GM12874 (cell line): ENCODE data around the gene ATL2.
A peak's percentile ranks its signal among the peaks of the same experiment; 100 is the strongest.

Experiments used
- CTCF ChIP-seq: IDR thresholded peaks from 2 replicates; pipeline ENCODE4 v1.5.1; 2011; ENCODE audit warnings: low read depth, mild to moderate bottlenecking, control low read depth, low read length, moderate library complexity; ENCODE audit not compliant: insufficient read depth

Gene ATL2

GRCh38 chr2:38274286-38275276 lies 102.5 kb downstream of the ATL2 start:
- TF ChIP-seq CTCF = peak; percentile 38; the same call in 1 of the 2 replicates

GRCh38 chr2:38271697-38272096 lies 105.4 kb downstream of the ATL2 start:
- no peak for TF ChIP-seq CTCF

DNA sequence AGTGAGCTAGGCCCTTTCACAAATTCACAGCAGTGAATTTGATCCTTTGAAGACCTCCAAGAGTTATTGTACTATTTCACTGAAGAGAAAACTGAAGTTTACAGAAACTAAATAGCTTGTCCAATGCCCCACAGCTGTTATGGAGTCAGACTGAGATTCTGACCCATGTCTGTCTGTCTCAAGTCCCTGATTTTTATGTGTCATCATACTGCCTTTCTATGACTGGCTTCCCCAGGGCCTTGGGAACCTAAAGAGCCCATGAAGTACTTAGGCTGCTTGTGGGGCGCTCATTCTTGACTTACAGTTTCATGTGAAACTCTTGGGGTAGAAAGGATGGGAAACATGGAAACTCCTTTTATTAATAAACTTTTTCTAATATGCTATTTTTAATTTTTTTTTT lies 107.7 kb downstream of the ATL2 start:
- no peak for TF ChIP-seq CTCF

DNA sequence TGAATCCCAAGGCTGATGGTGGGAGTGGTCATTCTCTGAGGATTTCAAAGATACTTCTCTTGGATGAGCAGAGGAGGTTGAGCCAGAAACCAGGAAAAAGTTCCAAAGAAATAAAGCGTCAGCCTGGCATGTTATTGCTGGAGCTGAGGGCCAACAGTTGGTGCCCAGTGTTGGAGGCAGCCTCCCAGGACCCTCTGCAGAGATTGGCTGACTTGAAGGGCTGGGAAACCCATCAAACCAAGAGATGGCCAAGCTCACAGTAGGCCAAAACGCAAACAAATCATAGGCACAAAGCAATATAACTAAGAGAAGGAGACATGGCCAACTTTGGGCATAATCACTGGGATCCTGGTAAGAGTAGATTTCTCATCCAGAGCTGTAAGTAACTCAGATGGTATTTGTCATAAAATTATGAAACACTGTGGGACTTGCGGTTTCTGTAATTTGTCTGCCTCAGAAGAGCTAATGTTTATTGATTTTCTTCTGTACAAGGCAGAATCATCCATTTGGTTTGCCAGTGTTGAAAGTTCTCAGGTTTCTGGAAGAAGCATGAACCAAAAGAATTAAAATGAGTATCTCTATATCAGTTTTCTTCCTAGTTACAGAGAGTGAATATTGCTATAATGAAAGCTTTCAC lies 108.3 kb downstream of the ATL2 start:
- no peak for TF ChIP-seq CTCF

DNA sequence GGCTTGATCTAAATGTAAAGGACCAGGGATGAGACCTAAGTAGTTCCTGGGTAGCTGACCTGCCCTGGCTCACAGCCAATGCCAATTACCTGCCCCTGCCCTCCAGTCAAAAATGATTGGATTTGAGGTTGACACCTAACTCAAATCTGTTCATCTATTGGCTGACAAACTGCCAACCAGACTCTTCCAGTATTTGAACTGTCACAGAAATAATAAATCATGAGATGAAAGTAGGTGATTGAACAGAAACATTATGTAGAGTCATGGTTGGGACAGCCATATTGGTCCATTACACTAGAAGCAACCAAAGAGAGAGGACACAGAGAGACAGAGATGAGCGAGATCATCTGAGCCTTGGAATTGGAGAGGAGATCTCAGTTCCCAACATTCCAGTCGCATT lies 109.1 kb downstream of the ATL2 start:
- no peak for TF ChIP-seq CTCF

- TF ChIP-seq CTCF = no peak
These were observed 109.7 kb downstream of the ATL2 start for GRCh38 chr2:38267270-38267925.
